HepG2 (cell line): ENCODE measurements around the gene MYO19. TPM values are rescaled to one million over a fixed set of nuclear protein-coding genes. Genes with fewer than 3 reads are reported as not detected.

Experiments used
- ARID3A ChIP-seq: IDR thresholded peaks from 2 replicates; pipeline ENCODE4 v1.6.1; 2012; ENCODE audit warnings: low read depth, low read length, improper control_type of control experiment
- E2F2 ChIP-seq: sonication (generic); formaldehyde crosslinking; IDR thresholded peaks from 2 replicates; pipeline ENCODE4 v1.4.0; 2020; ENCODE audit warnings: missing genetic modification reagents, borderline replicate concordance
- HNRNPLL ChIP-seq: fragments of 200-400 bp; formaldehyde crosslinking; IDR thresholded peaks from 2 replicates; pipeline ENCODE4 v1.6.1; 2017; ENCODE audit warnings: mild to moderate bottlenecking, low read depth, low read length; ENCODE audit not compliant: poor library complexity, severe bottlenecking
- HOMEZ ChIP-seq: IDR thresholded peaks from 2 replicates; pipeline ENCODE4 v1.6.1; 2016; ENCODE audit warnings: low read depth
- NAIF1 ChIP-seq: sonication (generic); formaldehyde crosslinking; IDR thresholded peaks from 2 replicates; pipeline ENCODE4 v1.5.0; 2020; ENCODE audit warnings: mild to moderate bottlenecking, missing genetic modification reagents, borderline replicate concordance
- NFATC3 ChIP-seq: sonication (generic); formaldehyde crosslinking; IDR thresholded peaks from 2 replicates; pipeline ENCODE4 v1.5.1; 2020; ENCODE audit warnings: mild to moderate bottlenecking, missing genetic modification reagents
- NFE2L1 ChIP-seq: sonication (generic); formaldehyde crosslinking; IDR thresholded peaks from 2 replicates; pipeline ENCODE4 v1.4.0; 2020; ENCODE audit warnings: missing genetic modification reagents, mild to moderate bottlenecking, borderline replicate concordance
- PHB2 ChIP-seq: fragments of 450-650 bp; IDR thresholded peaks from 2 replicates; pipeline ENCODE4 v1.6.1; 2018; ENCODE audit not compliant: partially characterized antibody
- PTBP1 ChIP-seq: fragments of 200-400 bp; formaldehyde crosslinking; IDR thresholded peaks from 2 replicates; pipeline ENCODE4 v1.6.1; 2018; ENCODE audit warnings: low read length, low read depth; ENCODE audit not compliant: poor library complexity, severe bottlenecking
- TAF1 ChIP-seq: sonication (generic); formaldehyde crosslinking; IDR thresholded peaks from 2 replicates; pipeline ENCODE4 v1.4.0; 2020; ENCODE audit warnings: missing genetic modification reagents
- TEF ChIP-seq: sonication (generic); formaldehyde crosslinking; IDR thresholded peaks from 2 replicates; pipeline ENCODE4 v1.5.0; 2020; ENCODE audit warnings: missing genetic modification reagents
- ZBTB34 ChIP-seq: sonication (generic); formaldehyde crosslinking; IDR thresholded peaks from 2 replicates; pipeline ENCODE4 v1.8.0; 2022; ENCODE audit warnings: mild to moderate bottlenecking, missing genetic modification reagents
- ZNF263 ChIP-seq: sonication (generic); formaldehyde crosslinking; IDR thresholded peaks from 2 replicates; pipeline ENCODE4 v1.4.0; 2020; ENCODE audit warnings: missing genetic modification reagents
- polyA plus RNA-seq, 8 experiments: library from polyadenylated mRNA; depleted of rRNA in 3 of 8; stranded (reverse) in 7 of 8; unstranded in 1 of 8; fragments of >200 nt; fragmentation: Illumina TruSeq in 4 of 8; extraction: Trizol in 4 of 8; gene quantifications; 2 replicates each; pipeline versions ENCODE4 v1.2.1 to v1.2.3, GENCODE V29; 2011 to 2016; ENCODE audit warnings: low read depth in 4 of 8, missing spikeins in 1 of 8, mixed read lengths in 1 of 8; ENCODE audit not compliant: insufficient read depth in 1 of 8
- total RNA-seq, 5 experiments: library from RNA; depleted of rRNA; stranded (reverse); fragments of >200 nt; fragmentation: Illumina TruSeq; extraction: Trizol; gene quantifications; 2 replicates each; pipeline ENCODE4 v1.2.3, GENCODE V29; 2016; ENCODE audit warnings: low read depth in 1 of 5
- TF ChIP-seq, protein P1 (sequence below): sonication (generic); formaldehyde crosslinking; IDR thresholded peaks from 2 replicates; pipeline ENCODE4 v1.4.0; 2020; ENCODE audit warnings: missing genetic modification reagents, mild to moderate bottlenecking, borderline replicate concordance
- TF ChIP-seq, protein P2 (sequence below): sonication (generic); formaldehyde crosslinking; IDR thresholded peaks from 2 replicates; pipeline ENCODE4 v1.5.0; 2020; ENCODE audit warnings: mild to moderate bottlenecking, missing genetic modification reagents
- TF ChIP-seq, protein P3 (sequence below): sonication (generic); formaldehyde crosslinking; IDR thresholded peaks from 2 replicates; pipeline ENCODE4 v1.4.0; 2020; ENCODE audit warnings: missing genetic modification reagents

Gene MYO19
- total and polyA plus RNA-seq, 2 of the 13 experiments (the other 11 are each of a cell fraction or from before 2014, with no cell fraction given): 75.7 to 82.3 TPM

- TF ChIP-seq E2F2 (CRISPR knock-in tag) (no peak), ARID3A (no peak), TAF1 (peak; percentile 81), ZBTB34 (CRISPR knock-in tag) (no peak), HNRNPLL (peak; percentile 46), HOMEZ (CRISPR knock-in tag) (no peak), NFATC3 (CRISPR knock-in tag) (no peak), ZNF263 (peak; percentile 20; the same call in 1 of the 2 replicates), NFE2L1 (CRISPR knock-in tag) (no peak), TEF (CRISPR knock-in tag) (no peak), PTBP1 (no peak), PHB2 (no peak), NAIF1 (no peak)
- TF ChIP-seq, protein P1, sequence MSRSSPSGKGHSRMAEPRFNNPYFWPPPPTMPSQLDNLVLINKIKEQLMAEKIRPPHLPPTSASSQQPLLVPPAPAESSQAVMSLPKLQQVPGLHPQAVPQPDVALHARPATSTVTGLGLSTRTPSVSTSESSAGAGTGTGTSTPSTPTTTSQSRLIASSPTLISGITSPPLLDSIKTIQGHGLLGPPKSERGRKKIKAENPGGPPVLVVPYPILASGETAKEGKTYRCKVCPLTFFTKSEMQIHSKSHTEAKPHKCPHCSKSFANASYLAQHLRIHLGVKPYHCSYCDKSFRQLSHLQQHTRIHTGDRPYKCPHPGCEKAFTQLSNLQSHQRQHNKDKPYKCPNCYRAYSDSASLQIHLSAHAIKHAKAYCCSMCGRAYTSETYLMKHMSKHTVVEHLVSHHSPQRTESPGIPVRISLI: no peak
- TF ChIP-seq, protein P2, sequence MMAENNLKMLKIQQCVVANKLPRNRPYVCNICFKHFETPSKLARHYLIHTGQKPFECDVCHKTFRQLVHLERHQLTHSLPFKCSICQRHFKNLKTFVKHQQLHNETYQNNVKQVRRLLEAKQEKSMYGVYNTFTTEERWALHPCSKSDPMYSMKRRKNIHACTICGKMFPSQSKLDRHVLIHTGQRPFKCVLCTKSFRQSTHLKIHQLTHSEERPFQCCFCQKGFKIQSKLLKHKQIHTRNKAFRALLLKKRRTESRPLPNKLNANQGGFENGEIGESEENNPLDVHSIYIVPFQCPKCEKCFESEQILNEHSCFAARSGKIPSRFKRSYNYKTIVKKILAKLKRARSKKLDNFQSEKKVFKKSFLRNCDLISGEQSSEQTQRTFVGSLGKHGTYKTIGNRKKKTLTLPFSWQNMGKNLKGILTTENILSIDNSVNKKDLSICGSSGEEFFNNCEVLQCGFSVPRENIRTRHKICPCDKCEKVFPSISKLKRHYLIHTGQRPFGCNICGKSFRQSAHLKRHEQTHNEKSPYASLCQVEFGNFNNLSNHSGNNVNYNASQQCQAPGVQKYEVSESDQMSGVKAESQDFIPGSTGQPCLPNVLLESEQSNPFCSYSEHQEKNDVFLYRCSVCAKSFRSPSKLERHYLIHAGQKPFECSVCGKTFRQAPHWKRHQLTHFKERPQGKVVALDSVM: peak; percentile 50
- TF ChIP-seq, protein P3, sequence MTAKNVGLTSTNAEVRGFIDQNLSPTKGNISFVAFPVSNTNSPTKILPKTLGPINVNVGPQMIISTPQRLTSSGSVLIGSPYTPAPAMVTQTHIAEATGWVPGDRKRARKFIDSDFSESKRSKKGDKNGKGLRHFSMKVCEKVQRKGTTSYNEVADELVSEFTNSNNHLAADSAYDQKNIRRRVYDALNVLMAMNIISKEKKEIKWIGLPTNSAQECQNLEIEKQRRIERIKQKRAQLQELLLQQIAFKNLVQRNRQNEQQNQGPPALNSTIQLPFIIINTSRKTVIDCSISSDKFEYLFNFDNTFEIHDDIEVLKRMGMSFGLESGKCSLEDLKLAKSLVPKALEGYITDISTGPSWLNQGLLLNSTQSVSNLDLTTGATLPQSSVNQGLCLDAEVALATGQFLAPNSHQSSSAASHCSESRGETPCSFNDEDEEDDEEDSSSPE (CRISPR knock-in tag): peak; percentile 62; the same call in 1 of the 2 replicates
Observed at GRCh38 chr17:36544307-36545076, 9.8 kb upstream of the MYO19 start, which contains the start of gene GGNBP2 (continued).
